K562 (cell line): ENCODE measurements around the gene DDIT3. TPM values are rescaled to one million over a fixed set of nuclear protein-coding genes. Genes with fewer than 3 reads are reported as not detected.

Source experiments
- ATF2 ChIP-seq: sonication (generic); formaldehyde crosslinking; IDR thresholded peaks from 2 replicates; pipeline ENCODE4 v1.8.1; 2022; ENCODE audit warnings: missing genetic modification reagents
- CAMTA2 ChIP-seq: fragments of 250-450 bp; sonication (Bioruptor Pico); conservative IDR thresholded peaks from 2 replicates; pipeline ENCODE4 v1.5.1; 2022
- CBFA2T3 ChIP-seq: fragments of 450-650 bp; IDR thresholded peaks from 2 replicates; pipeline ENCODE4 v1.6.1; 2017
- EHMT2 ChIP-seq: fragments of 450-650 bp; IDR thresholded peaks from 2 replicates; pipeline ENCODE4 v1.6.1; 2018; ENCODE audit warnings: antibody characterized with exemption
- HCFC1 ChIP-seq: IDR thresholded peaks from 2 replicates; pipeline ENCODE4 v1.6.1; 2012; ENCODE audit warnings: low read depth, low read length, improper control_type of control experiment
- LCOR ChIP-seq: sonication (generic); formaldehyde crosslinking; IDR thresholded peaks from 2 replicates; pipeline ENCODE4 v1.8.0; 2022; ENCODE audit warnings: mild to moderate bottlenecking, missing genetic modification reagents
- SIRT6 ChIP-seq: IDR thresholded peaks from one replicate; pipeline ENCODE4 v1.6.1; 2012; ENCODE audit warnings: low read depth, mild to moderate bottlenecking, control low read depth, inconsistent platforms, low read length, moderate library complexity
- USF2 ChIP-seq: sonication (generic); formaldehyde crosslinking; IDR thresholded peaks from 2 replicates; pipeline ENCODE4 v1.5.0; 2020; ENCODE audit warnings: missing genetic modification reagents
- ZBTB26 ChIP-seq: fragments of 450-650 bp; formaldehyde crosslinking; IDR thresholded peaks from 2 replicates; pipeline ENCODE4 v1.4.0; 2022; ENCODE audit warnings: missing genetic modification characterization
- ZNF282 ChIP-seq: sonication (generic); formaldehyde crosslinking; IDR thresholded peaks from 2 replicates; pipeline ENCODE4 v1.8.1; 2023; ENCODE audit warnings: missing genetic modification reagents
- ZNF316 ChIP-seq: fragments of 450-650 bp; IDR thresholded peaks from 2 replicates; pipeline ENCODE4 v1.6.1; 2016
- polyA plus RNA-seq, 8 experiments: library from polyadenylated mRNA; depleted of rRNA in 4 of 8; stranded (reverse) in 5 of 8; unstranded in 3 of 8; fragments of >200 nt; fragmentation: Nextera tagmentation in 2 of 8; fragmentation: Illumina TruSeq in 1 of 8; extraction: Ambion mirVana in 2 of 8; extraction: Trizol in 1 of 8; gene quantifications; 2 replicates each; pipeline versions ENCODE4 v1.2.1 to v1.2.3, GENCODE V29; 2011 to 2014; ENCODE audit warnings: inconsistent platforms in 1 of 8, missing spikeins in 1 of 8
- total RNA-seq, 7 experiments: library from RNA; depleted of rRNA in 6 of 7; stranded (reverse); fragments of >200 nt in 6 of 7; fragmentation: Illumina TruSeq in 2 of 7; extraction: Trizol in 2 of 7; gene quantifications; 2 replicates each; pipeline versions ENCODE4 v1.2.1 to v1.2.3, GENCODE V29; 2011 to 2021; ENCODE audit warnings: low replicate concordance in 1 of 7
- TF ChIP-seq, protein P1 (sequence below): fragments of 450-650 bp; IDR thresholded peaks from 2 replicates; pipeline ENCODE4 v1.6.1; 2018; ENCODE audit not compliant: partially characterized antibody
- TF ChIP-seq, protein P2 (sequence below): fragments of 450-650 bp; formaldehyde crosslinking; IDR thresholded peaks from 2 replicates; pipeline ENCODE4 v1.4.0; 2022; ENCODE audit warnings: missing genetic modification characterization
- TF ChIP-seq, protein P3 (sequence below), 2 experiments: fragments of 450-650 bp; IDR thresholded peaks; 2 replicates each; pipeline ENCODE4 v1.6.1; 2018; ENCODE audit warnings: mild to moderate bottlenecking in 2 of 2, low read depth in 1 of 2; ENCODE audit not compliant: partially characterized antibody in 2 of 2

The DDIT3 gene
- total and polyA plus RNA-seq, 9 of the 15 experiments (the other 6 are each of a cell fraction or from before 2014, with no cell fraction given): 59.1 to 272 (median 89.9) TPM

DNA sequence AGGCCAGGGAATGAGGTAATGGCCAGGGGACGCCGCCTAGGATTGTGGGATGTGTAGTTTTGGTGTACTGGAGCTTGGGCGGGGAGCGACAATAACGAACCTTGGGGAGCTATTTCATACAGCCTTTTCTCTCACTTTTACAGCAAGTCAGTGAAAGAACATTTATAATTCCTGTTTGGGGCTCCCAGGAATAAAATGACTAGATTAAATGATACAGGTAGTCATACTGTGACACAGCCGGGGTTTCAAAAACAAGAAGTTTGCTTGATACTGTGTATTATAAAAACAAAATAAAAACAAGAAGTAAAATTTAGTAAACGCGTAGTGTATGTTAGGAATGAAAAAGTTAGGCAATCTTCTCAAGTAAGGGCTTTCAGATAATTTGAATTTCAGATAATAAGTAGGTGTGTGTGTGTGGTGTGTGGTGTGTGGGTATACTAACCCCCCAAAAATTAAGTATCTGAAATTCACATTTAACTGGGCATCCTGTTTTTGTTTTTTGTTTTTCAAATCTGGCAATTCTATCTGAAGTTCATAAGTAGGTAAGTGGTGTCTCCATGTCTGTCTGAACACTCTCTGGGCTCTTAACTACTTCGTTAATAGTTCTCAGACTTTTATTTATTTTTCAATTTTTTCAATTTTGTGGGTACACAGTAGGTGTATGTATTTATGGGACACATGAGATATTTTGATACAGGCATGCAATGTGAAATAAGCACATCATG, 27.1 kb upstream of the DDIT3 start (continued):
- TF ChIP-seq ZBTB26 (no peak), ZNF282 (CRISPR knock-in tag) (no peak), EHMT2 (no peak), CAMTA2 (no peak), ZNF316 (no peak), USF2 (CRISPR knock-in tag) (no peak), LCOR (CRISPR knock-in tag) (0 out of 2 replicates have a peak, but pooled peaks have one; percentile 60), ATF2 (CRISPR knock-in tag) (no peak; the same call in 1 of the 2 replicates), CBFA2T3 (no peak), HCFC1 (peak; percentile 97), SIRT6 (no peak)
- TF ChIP-seq, protein P1, sequence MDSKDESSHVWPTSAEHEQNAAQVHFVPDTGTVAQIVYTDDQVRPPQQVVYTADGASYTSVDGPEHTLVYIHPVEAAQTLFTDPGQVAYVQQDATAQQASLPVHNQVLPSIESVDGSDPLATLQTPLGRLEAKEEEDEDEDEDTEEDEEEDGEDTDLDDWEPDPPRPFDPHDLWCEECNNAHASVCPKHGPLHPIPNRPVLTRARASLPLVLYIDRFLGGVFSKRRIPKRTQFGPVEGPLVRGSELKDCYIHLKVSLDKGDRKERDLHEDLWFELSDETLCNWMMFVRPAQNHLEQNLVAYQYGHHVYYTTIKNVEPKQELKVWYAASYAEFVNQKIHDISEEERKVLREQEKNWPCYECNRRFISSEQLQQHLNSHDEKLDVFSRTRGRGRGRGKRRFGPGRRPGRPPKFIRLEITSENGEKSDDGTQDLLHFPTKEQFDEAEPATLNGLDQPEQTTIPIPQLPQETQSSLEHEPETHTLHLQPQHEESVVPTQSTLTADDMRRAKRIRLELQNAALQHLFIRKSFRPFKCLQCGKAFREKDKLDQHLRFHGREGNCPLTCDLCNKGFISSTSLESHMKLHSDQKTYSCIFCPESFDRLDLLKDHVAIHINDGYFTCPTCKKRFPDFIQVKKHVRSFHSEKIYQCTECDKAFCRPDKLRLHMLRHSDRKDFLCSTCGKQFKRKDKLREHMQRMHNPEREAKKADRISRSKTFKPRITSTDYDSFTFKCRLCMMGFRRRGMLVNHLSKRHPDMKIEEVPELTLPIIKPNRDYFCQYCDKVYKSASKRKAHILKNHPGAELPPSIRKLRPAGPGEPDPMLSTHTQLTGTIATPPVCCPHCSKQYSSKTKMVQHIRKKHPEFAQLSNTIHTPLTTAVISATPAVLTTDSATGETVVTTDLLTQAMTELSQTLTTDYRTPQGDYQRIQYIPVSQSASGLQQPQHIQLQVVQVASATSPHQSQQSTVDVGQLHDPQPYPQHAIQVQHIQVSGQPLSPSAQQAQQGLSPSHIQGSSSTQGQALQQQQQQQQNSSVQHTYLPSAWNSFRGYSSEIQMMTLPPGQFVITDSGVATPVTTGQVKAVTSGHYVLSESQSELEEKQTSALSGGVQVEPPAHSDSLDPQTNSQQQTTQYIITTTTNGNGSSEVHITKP: peak; percentile 42
- TF ChIP-seq, protein P2, sequence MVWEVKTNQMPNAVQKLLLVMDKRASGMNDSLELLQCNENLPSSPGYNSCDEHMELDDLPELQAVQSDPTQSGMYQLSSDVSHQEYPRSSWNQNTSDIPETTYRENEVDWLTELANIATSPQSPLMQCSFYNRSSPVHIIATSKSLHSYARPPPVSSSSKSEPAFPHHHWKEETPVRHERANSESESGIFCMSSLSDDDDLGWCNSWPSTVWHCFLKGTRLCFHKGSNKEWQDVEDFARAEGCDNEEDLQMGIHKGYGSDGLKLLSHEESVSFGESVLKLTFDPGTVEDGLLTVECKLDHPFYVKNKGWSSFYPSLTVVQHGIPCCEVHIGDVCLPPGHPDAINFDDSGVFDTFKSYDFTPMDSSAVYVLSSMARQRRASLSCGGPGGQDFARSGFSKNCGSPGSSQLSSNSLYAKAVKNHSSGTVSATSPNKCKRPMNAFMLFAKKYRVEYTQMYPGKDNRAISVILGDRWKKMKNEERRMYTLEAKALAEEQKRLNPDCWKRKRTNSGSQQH (CRISPR knock-in tag): 0 out of 2 replicates have a peak, but pooled peaks have one; percentile 47
- TF ChIP-seq, protein P3, sequence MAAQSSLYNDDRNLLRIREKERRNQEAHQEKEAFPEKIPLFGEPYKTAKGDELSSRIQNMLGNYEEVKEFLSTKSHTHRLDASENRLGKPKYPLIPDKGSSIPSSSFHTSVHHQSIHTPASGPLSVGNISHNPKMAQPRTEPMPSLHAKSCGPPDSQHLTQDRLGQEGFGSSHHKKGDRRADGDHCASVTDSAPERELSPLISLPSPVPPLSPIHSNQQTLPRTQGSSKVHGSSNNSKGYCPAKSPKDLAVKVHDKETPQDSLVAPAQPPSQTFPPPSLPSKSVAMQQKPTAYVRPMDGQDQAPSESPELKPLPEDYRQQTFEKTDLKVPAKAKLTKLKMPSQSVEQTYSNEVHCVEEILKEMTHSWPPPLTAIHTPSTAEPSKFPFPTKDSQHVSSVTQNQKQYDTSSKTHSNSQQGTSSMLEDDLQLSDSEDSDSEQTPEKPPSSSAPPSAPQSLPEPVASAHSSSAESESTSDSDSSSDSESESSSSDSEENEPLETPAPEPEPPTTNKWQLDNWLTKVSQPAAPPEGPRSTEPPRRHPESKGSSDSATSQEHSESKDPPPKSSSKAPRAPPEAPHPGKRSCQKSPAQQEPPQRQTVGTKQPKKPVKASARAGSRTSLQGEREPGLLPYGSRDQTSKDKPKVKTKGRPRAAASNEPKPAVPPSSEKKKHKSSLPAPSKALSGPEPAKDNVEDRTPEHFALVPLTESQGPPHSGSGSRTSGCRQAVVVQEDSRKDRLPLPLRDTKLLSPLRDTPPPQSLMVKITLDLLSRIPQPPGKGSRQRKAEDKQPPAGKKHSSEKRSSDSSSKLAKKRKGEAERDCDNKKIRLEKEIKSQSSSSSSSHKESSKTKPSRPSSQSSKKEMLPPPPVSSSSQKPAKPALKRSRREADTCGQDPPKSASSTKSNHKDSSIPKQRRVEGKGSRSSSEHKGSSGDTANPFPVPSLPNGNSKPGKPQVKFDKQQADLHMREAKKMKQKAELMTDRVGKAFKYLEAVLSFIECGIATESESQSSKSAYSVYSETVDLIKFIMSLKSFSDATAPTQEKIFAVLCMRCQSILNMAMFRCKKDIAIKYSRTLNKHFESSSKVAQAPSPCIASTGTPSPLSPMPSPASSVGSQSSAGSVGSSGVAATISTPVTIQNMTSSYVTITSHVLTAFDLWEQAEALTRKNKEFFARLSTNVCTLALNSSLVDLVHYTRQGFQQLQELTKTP (IDR thresholded peaks at IDR 0.05; ENCODE audit: low read depth in 1 of 2, partially characterized antibody in 2 of 2): peak in 1 of 2 experiments; percentile 85
